Body of pancreas (tissue), 4 donors: ENCODE data around the gene TTYH2.

Source experiments
- CTCF ChIP-seq, 7 experiments: fragments of 450-650 bp in 4 of 7; fragments of 200-600 bp in 3 of 7; sonication (generic) in 3 of 7; IDR thresholded peaks; one replicate each; pipeline ENCODE4 v1.5.1; 2016 to 2019; ENCODE audit warnings: antibody characterized with exemption in 7 of 7
- POLR2A ChIP-seq, 3 donors: fragments of 450-650 bp; IDR thresholded peaks; one replicate each; pipeline ENCODE4 v1.6.1; 2016; ENCODE audit warnings: antibody characterized with exemption in 3 of 3, mild to moderate bottlenecking in 2 of 3

DNA sequence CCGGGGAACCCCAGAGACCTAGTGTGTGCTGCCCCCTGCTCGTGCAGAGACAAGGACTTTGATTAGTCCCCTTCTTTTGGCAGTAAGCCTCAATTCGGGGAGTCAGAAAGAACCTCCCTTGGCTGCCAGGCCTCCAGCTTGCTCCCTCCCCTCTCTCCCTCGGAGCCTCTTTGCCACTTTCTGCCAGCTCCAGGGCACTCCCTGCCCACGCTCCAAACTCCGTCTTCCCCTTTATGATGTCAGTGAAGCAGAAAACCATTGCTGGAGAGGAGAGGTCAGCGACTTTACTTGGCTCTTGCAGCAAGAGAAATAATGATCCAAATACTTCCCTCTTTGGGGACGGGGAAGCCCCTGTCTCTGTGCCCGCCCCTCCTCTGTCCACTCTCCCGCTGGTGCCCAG lies 28.1 kb downstream of the TTYH2 start:
- no peak for TF ChIP-seq CTCF (IDR thresholded peaks at IDR 0.05)
- TF ChIP-seq POLR2A (IDR thresholded peaks at IDR 0.05) = no peak
